ENCODE results near the gene TLR8.
"Not testable (repeated sequence)": the region's sequence is repeated elsewhere in the genome, so short reads cannot be mapped to it uniquely, and the experiment has no call there.

The TLR8 gene

DNA sequence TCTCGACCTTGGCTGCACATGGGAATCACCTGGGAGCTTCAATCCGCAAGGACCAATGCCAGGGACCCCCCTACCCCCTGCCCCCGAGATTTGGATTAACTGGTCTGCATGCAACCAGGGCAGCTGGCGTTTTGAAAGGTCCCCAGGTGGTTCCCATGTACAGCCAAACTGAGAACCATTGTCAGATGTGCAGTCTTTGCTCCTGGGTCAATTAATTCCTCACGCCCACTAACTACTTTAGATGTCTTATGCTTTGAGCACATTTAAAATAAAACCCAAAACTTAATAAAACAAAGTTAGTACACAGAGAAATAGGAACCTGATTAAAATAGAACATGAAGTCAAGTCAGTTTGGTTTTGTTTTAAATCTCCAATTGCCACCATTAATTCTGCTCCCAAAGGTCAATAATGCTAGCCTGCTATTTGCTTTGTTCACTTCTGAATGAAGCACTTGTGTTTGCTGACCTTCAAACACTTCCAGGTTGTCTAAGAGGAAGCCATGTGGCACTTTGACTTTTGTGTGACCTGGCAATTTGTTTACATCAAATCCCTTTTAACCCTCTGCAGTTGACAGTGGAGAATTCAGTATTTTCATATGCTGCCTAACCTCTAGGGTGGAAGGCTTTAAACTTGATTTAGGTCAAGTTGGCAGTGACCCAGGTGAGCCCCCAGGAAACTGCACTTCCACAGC lies 41.3 kb downstream of the TLR8 start:
- no peak for DNase-seq

- no peak for DNase-seq
Observed at GRCh38 chrX:12948495-12948894, 42.1 kb downstream of the TLR8 start.

GRCh38 chrX:12949205-12949926 lies 42.9 kb downstream of the TLR8 start:
- DNase-seq, result no peak

GRCh38 chrX:12949927-12950656 lies 43.7 kb downstream of the TLR8 start:
- peak; percentile 49 for DNase-seq

DNA sequence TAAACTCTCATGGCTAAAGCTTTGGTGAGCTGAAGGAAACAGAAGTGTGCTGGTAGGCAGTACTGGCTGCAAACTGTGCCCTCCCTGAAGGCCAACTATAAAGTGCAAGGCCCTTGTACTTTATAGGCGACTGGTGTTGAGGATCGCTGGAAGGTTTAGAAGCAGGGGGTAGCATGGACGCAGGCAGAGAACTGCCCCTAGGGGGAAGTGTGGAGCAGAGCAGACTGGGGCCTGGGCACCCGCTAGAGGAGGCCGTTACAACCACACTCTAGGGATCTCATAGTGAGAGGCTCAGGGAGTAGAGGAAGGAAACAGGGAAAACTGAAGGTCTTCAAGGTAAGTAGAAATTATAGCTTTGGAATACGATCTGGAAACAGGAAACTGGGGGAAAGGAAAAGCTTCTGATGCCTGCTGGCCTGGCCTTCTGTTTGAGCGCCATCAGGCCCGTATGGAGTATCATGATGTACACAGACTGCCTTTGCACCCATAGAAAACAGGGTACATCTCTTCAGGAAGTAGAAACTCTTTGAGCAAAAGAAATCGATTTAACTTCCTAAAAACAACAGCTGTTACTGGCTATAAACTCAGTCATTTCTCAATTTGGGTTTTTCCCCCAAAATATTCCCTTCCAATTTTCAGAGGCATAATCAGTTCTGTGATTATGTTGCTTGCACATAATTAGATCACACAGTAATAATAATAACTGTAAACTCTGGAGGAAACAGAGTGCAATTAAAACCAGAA lies 44.6 kb downstream of the TLR8 start:
- DNase-seq, result no peak

DNA sequence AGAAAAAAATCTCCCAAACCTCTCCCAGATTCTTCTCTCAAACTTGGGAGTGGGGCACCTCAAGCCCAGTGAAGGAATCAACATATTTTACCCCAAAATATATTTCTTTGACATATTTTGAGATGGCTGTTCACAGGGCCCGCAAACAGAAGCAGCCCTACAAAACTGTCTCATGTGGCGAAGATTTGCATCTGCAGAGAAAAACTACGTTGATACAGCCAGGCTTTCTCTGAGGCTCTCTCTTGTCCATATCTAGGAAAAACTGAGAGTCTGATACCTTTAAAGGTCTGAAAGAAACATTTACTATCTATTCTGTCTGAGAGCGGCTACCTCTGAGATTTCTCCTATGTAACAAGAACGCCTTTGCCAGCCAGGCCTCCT lies 45.2 kb downstream of the TLR8 start:
- no peak for DNase-seq

DNA sequence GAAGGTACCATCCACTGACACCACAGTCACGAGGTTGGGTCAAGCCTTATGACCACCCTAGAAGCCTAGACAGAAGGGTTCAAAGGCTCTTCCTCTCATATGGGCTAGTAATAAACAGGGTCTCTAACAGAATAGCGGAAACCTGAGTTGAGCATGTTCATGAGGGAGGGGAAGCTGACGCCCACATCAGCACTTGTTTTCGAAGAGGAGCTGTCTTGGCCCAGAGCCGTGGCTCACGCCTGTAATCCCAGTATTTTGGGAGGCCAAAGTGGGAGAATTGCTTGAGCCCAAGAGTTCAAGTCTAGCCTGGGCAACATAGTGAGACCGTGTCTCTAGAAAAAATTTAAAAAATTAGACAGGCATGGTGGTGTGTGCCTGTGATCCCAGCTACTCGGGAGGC lies 47.0 kb downstream of the TLR8 start:
- DNase-seq, result no peak

DNA sequence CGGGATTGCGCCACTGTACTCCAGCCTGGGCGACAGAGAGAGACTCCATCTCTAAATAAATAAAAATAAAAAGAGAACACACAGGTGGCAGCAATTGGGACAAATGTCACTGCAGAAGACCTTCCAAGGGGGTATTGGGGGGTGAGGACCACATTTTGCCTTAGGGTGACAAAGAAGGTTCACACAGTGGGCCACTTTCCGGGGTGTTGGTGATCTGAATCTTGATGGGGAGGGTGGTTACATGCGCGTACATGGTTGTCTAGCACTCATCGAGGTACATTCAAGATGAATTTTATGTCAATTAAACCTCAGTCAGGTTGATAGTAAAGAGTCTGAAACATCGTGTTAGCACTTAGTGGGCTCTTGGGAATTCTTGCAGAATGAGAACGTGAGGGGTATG lies 48.0 kb downstream of the TLR8 start:
- DNase-seq, result no peak

GRCh38 chrX:12954981-12955380 lies 48.6 kb downstream of the TLR8 start:
- DNase-seq, result no peak

GRCh38 chrX:12955882-12956703 lies 49.7 kb downstream of the TLR8 start:
- peak; percentile 68 for DNase-seq

DNA sequence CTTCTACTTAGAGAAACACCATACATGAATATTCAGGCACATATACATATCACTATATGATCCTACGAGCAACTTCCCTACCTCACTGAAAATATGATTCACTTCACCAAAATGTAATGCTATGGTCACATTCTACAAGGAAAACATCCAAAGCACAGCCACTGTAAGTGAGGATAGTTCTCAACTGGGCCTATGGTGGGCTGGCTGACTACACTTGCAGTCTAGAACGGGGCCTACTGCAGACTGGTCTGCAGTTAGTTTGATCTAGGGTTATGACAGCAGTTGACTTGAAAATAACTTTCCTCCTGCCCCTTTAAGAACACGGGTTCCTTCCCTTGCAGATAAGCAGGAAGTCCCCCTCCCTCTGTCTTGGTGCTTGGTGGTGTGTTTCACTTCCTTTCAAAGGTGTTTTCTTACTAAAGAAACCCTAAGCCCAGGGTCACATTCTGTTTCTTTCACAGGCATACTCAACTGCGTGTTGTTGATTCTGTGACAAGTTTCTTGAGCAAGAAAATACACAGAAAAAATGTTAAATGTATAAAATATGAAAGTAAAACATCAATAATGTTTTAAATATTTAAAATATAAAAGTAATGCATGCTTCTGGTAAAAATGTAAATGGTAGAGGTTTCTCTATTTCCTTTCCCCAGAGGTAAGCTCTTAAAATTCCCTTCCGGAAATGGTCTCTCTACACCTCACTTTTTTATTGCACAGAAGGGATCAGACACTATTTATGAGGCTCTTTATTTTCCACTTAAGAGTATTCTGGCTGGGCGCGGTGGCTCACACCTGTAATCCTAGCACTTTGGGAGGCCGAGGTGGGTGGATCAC lies 50.5 kb downstream of the TLR8 start:
- DNase-seq, result no peak

GRCh38 chrX:12958059-12958458 lies 51.6 kb downstream of the TLR8 start:
- no peak for DNase-seq

DNA sequence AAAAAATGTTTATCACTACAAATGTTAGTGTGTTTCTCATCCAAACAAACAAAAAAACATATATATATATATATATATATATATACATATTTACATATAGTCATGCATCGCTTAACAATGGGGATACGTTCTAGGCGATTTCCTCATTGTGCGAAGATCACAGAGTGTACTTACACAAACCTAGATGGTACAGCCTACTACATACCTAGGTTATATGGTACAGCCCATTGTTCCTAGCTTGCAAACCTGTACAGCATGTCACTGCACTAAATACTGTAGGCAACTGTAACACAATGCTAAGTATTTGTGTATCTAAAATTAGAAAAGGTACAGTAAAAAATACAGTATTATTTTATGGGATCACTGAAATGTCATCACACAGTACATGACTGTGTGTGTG lies 52.0 kb downstream of the TLR8 start:
- DNase-seq, result no peak

- no peak for DNase-seq
Observed at GRCh38 chrX:12961196-12961718, 54.8 kb downstream of the TLR8 start.

- no peak for DNase-seq
Observed at GRCh38 chrX:12962041-12962504, 55.7 kb downstream of the TLR8 start.

DNA sequence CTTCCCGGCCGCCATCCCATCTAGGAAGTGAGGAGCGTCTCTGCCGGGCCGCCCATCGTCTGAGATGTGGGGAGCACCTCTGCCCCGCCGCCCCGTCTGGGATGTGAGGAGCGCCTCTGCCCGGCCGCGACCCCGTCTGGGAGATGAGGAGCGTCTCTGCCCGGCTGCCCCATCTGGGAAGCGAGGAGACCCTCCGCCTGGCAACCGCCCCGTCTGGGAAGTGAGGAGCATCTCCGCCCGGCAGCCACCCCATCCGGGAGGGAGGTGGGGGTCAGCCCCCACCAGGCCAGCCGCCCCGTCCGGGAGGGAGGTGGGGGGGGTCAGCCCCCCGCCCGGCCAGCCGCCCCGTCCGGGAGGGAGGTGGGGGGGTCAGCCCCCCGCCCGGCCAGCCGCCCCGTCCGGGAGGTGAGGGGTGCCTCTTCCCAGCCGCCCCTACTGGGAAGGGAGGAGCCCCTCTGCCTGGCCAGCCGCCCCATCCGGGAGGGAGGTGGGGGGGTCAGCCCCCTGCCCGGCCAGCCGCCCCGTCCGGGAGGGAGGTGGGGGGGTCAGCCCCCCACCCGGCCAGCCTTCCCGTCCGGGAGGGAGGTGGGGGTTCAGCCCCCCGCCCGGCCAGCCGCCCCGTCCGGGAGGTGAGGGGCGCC lies 56.9 kb downstream of the TLR8 start:
- DNase-seq, result not testable (repeated sequence)

GRCh38 chrX:12965131-12965940 lies 58.9 kb downstream of the TLR8 start:
- no peak for DNase-seq

GRCh38 chrX:12966151-12966550 lies 59.7 kb downstream of the TLR8 start:
- no peak for DNase-seq

GRCh38 chrX:12967711-12968465 lies 61.5 kb downstream of the TLR8 start:
- no peak for DNase-seq
